ENCODE results near the gene MYH7. TPM values are rescaled to one million over a fixed set of nuclear protein-coding genes. Genes with fewer than 3 reads are reported as not detected.
"Not testable (repeated sequence)": the region's sequence is repeated elsewhere in the genome, so short reads cannot be mapped to it uniquely, and the experiment has no call there.

Gene MYH7
- not detected in 2 replicates for total RNA-seq (2014; rRNA removed; shearing (Covaris generic))

- no peak for DNase-seq (ENCODE audit: low spot score)
Measured at GRCh38 chr14:23435543-23436326, at the start of gene MYH7. TSS of gene MYH7 (minus strand) at chr14:23435660. CDS start at chr14:23433732, 1,928 bp downstream.

GRCh38 chr14:23483236-23483854 is 47.9 kb upstream of the MYH7 start:
- peak; percentile 10 for DNase-seq (ENCODE audit: low spot score)

GRCh38 chr14:23482823-23483148 is 47.3 kb upstream of the MYH7 start:
- DNase-seq (ENCODE audit: low spot score): no peak

- no peak for DNase-seq (ENCODE audit: low spot score)
Measured at GRCh38 chr14:23481979-23482822, 46.7 kb upstream of the MYH7 start.

GRCh38 chr14:23481362-23481970 is 46.0 kb upstream of the MYH7 start:
- DNase-seq (ENCODE audit: low spot score): no peak

GRCh38 chr14:23478109-23478759 is 42.8 kb upstream of the MYH7 start:
- peak; percentile 26 for DNase-seq (ENCODE audit: low spot score)

GRCh38 chr14:23470947-23471346 is 35.5 kb upstream of the MYH7 start:
- no peak for DNase-seq (ENCODE audit: low spot score)

- no peak for DNase-seq (ENCODE audit: low spot score)
Measured at GRCh38 chr14:23469906-23470403, 34.5 kb upstream of the MYH7 start.

- peak; percentile 100 for DNase-seq (ENCODE audit: low spot score)
Measured at GRCh38 chr14:23469127-23469905, 33.9 kb upstream of the MYH7 start, which contains the start of gene NGDN. TSS of gene NGDN (plus strand) at chr14:23469703. CDS start at chr14:23469716, 13 bp downstream.

GRCh38 chr14:23468704-23469126 is 33.3 kb upstream of the MYH7 start:
- DNase-seq (ENCODE audit: low spot score): no peak

GRCh38 chr14:23465261-23465660 is 29.8 kb upstream of the MYH7 start:
- no peak for DNase-seq (ENCODE audit: low spot score)

GRCh38 chr14:23464700-23465099 is 29.2 kb upstream of the MYH7 start:
- no peak for DNase-seq (ENCODE audit: low spot score)

- DNase-seq (ENCODE audit: low spot score): no peak
Measured at GRCh38 chr14:23460960-23461359, 25.5 kb upstream of the MYH7 start.

- DNase-seq (ENCODE audit: low spot score): no peak
Measured at GRCh38 chr14:23457587-23458445, 22.4 kb upstream of the MYH7 start.

GRCh38 chr14:23456883-23457586 is 21.6 kb upstream of the MYH7 start:
- DNase-seq (ENCODE audit: low spot score): not testable (repeated sequence)

- DNase-seq (ENCODE audit: low spot score): no peak
Measured at GRCh38 chr14:23454445-23454856, 19.0 kb upstream of the MYH7 start.

GRCh38 chr14:23452237-23452636 is 16.8 kb upstream of the MYH7 start:
- DNase-seq (ENCODE audit: low spot score): no peak

- DNase-seq (ENCODE audit: low spot score): no peak
Measured at GRCh38 chr14:23450379-23450778, 14.9 kb upstream of the MYH7 start.

- no peak for DNase-seq (ENCODE audit: low spot score)
Measured at GRCh38 chr14:23449314-23449713, 13.9 kb upstream of the MYH7 start.

All from H4 (cell line).